Measurements from ENCODE around the gene GNAT3. TPM values are rescaled to one million over a fixed set of nuclear protein-coding genes. Genes with fewer than 3 reads are reported as not detected.

Gene GNAT3
- total RNA-seq, 4 donors from 2014 or later, result not detected

GRCh38 chr7:80481196-80481884, 30.5 kb downstream of the GNAT3 start:
- TF ChIP-seq, protein P1, sequence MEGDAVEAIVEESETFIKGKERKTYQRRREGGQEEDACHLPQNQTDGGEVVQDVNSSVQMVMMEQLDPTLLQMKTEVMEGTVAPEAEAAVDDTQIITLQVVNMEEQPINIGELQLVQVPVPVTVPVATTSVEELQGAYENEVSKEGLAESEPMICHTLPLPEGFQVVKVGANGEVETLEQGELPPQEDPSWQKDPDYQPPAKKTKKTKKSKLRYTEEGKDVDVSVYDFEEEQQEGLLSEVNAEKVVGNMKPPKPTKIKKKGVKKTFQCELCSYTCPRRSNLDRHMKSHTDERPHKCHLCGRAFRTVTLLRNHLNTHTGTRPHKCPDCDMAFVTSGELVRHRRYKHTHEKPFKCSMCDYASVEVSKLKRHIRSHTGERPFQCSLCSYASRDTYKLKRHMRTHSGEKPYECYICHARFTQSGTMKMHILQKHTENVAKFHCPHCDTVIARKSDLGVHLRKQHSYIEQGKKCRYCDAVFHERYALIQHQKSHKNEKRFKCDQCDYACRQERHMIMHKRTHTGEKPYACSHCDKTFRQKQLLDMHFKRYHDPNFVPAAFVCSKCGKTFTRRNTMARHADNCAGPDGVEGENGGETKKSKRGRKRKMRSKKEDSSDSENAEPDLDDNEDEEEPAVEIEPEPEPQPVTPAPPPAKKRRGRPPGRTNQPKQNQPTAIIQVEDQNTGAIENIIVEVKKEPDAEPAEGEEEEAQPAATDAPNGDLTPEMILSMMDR (IDR thresholded peaks at IDR 0.05), result no peak
- ATAC-seq (ENCODE audit: low FRiP score) (no peak), DNase-seq (ENCODE audit: low spot score) (no peak)

DNA sequence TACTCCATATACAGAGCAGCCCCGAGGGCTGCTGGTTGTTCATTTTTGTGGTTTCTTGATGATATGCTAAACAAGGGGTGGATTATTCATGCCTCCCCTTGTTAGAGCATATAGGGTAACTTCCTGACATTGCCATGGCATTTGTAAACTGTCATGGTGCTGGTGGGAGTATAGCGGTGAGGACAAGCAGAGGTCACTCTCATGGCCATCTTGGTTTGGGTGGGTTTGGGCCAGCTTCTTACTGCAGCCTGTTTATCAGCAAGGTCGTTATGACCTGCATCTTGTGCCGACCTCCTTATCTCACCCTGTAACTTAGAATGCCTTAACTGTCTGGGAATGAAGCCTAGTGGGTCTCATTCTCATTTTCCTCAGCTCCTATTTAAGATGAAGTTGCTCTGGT, 31.3 kb downstream of the GNAT3 start:
- DNase-seq (ENCODE audit: low spot score) (no peak), ATAC-seq (ENCODE audit: low FRiP score) (no peak)
- TF ChIP-seq, protein P1 (IDR thresholded peaks at IDR 0.05), result no peak

DNA sequence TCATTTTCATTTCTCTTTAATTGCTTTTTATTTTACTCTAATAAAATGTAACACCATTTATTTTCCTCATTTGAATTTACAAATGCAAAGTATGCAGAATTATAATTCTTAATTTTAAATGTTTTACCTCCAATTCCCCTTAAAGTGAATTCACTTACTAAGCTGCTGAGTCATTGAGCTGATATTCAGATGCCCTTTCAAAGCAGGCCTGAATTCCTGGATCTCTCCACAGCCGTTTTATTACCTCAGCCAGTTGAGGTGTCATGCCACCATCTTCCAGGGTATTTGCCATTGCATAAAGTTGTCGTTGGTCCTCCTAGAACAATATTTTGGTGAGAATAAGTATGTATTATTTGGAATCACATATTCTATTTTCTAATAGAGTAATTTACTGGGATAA, 33.2 kb downstream of the GNAT3 start:
- DNase-seq (ENCODE audit: low spot score) (no peak), ATAC-seq (ENCODE audit: low FRiP score) (no peak)
- TF ChIP-seq, protein P1 (IDR thresholded peaks at IDR 0.05), result no peak

DNA sequence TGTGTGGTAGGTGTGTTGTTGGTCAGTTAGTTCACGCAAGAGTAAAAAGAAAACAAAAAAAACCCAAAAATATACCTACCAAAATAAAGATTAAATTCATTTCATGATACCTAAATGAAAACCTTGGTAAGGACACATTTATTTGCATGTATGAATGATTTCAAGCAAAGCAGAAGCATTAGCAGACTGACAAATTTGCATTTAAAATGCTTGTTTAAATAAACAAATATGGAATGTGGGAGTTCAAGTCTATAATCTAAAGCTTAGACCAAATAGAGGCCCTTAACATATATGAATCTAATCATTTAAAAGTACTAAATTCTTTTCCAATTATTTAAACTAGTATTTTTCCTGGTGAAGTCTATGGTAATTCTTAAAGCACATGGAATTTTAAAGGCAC, 35.8 kb downstream of the GNAT3 start:
- TF ChIP-seq, protein P1 (IDR thresholded peaks at IDR 0.05), result no peak
- DNase-seq (ENCODE audit: low spot score), result no peak
- no peak for ATAC-seq (ENCODE audit: low FRiP score)

GRCh38 chr7:80475383-80475782, 36.5 kb downstream of the GNAT3 start:
- TF ChIP-seq, protein P1 (IDR thresholded peaks at IDR 0.05), result no peak
- no peak for DNase-seq (ENCODE audit: low spot score)
- ATAC-seq (ENCODE audit: low FRiP score), result no peak

DNA sequence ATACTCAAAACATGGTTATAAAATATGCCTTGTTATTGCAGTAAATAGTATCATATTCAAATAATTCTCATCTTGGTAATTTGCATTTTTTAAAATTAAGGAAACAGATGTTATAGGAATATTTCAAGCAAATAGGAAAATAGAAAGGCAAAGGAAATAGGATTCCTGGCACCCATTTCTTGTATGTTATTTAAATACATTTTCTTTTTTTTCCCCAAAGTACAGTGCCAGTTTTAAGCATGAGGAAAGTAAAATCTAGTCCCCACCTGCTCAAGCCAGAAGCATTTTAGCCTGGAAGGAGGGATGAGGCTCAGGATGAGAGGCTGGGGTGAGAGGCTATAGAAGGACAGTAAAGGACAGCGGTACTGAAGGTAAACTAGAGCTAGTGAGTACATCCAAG, 38.1 kb downstream of the GNAT3 start:
- DNase-seq (ENCODE audit: low spot score), result no peak
- TF ChIP-seq, protein P1 (IDR thresholded peaks at IDR 0.05), result no peak
- no peak for ATAC-seq (ENCODE audit: low FRiP score)

- TF ChIP-seq, protein P1 (IDR thresholded peaks at IDR 0.05), result no peak
- ATAC-seq (ENCODE audit: low FRiP score) (no peak), DNase-seq (ENCODE audit: low spot score) (no peak)
Observed at GRCh38 chr7:80472491-80473200, 39.2 kb downstream of the GNAT3 start.

Measured in omental fat pad (tissue), 4 donors.